K562 (cell line): ENCODE data around the gene MATCAP1. TPM values are rescaled to one million over a fixed set of nuclear protein-coding genes. Genes with fewer than 3 reads are reported as not detected.
A peak's percentile ranks its signal among the peaks of the same experiment; 100 is the strongest.

Experiments
- ATAC-seq: fragments of 200-7000 bp; cut with Tn5 transposase; 3 replicates; pipeline ENCODE4 v1.9.1; 2020; ENCODE audit warnings: moderate library complexity
- BruUV-seq: library from RNA; stranded (reverse); fragments of 400-500 nt; replicated peaks from 2 replicates; lab custom pipeline; 2021; lab: Mats Ljungman, UMichigan
- CTCF ChIA-PET: fragments of 300-600 bp; formaldehyde crosslinking; extraction: SDS; loops from one replicate; lab custom pipeline; 2021; ENCODE audit warnings: low intra/inter-chr PET ratio; lab: Yijun Ruan, JAX
- POLR2A ChIA-PET: fragments of 300-600, 350-650 bp; sonication (Branson Sonifier 250); formaldehyde crosslinking; extraction: SDS; loops from one replicate; lab custom pipeline; 2021; ENCODE audit warnings: antibody characterized with exemption, inconsistent platforms; lab: Yijun Ruan, JAX
- DNase-seq, 4 experiments: peaks; one replicate each; pipeline versions ENCODE4 v3.0.0 to v3.0.0-alpha.2; 2011 to 2018; ENCODE audit warnings: low spot score in 3 of 4, mixed read lengths in 3 of 4; ENCODE audit errors: extremely low read depth in 1 of 4
- FAIRE-seq: peaks from 2 replicates; lab custom pipeline; 2011; peaks lifted over from hg19 to GRCh38; lab: Jason Lieb, UNC
- H2AFZ ChIP-seq: 2 replicates; pipeline ENCODE4 v1.6.0; 2011; ENCODE audit warnings: low read depth, low read length, control low read depth, inconsistent platforms
- H3K27ac ChIP-seq: fragments of 200-600 bp; 3 replicates; pipeline ENCODE4 v1.8.0; 2011; ENCODE audit warnings: low read depth, mild to moderate bottlenecking, control low read depth, inconsistent platforms, low read length, moderate library complexity, mixed read lengths; ENCODE audit errors: extremely low read depth
- H3K27me3 ChIP-seq, 2 experiments: fragments of 300-600 bp in 1 of 2; 2 replicates in 1 of 2; 3 replicates in 1 of 2; pipeline versions ENCODE4 v1.6.0 to v1.8.0; 2011; ENCODE audit warnings: inconsistent platforms in 2 of 2, low read length in 2 of 2, mild to moderate bottlenecking in 1 of 2, mixed read lengths in 1 of 2, moderate library complexity in 1 of 2; ENCODE audit not compliant: control insufficient read depth in 2 of 2, insufficient read depth in 2 of 2
- H3K36me3 ChIP-seq: fragments of 300-600 bp; 3 replicates; pipeline ENCODE4 v1.8.0; 2011; ENCODE audit warnings: mild to moderate bottlenecking, low read length, inconsistent platforms; ENCODE audit not compliant: control insufficient read depth, insufficient read depth
- H3K4me1 ChIP-seq, 2 experiments: fragments of 200-600 bp in 1 of 2; replicated peaks in 1 of 2; 2 replicates in 1 of 2; 3 replicates in 1 of 2; pipeline versions ENCODE4 v1.5.1 to v1.8.0; 2011; ENCODE audit warnings: inconsistent platforms in 2 of 2, low read length in 2 of 2, mild to moderate bottlenecking in 1 of 2, mixed read lengths in 1 of 2, moderate library complexity in 1 of 2; ENCODE audit not compliant: control insufficient read depth in 2 of 2, insufficient read depth in 2 of 2
- H3K4me2 ChIP-seq: 2 replicates; pipeline ENCODE4 v1.6.1; 2011; ENCODE audit warnings: low read length, control low read depth, inconsistent platforms, mixed read lengths; ENCODE audit not compliant: insufficient read depth
- H3K4me3 ChIP-seq: fragments of 200-600 bp; sonication (generic), shearing (Covaris generic); 2 replicates; pipeline ENCODE4 v1.5.1; 2016; ENCODE audit warnings: control low read depth, inconsistent platforms
- H3K79me2 ChIP-seq: fragments of 200-600 bp; 3 replicates; pipeline ENCODE4 v1.8.0; 2011; ENCODE audit warnings: low read length, inconsistent platforms; ENCODE audit not compliant: control insufficient read depth, insufficient read depth
- H3K9ac ChIP-seq, 2 experiments: 2 replicates each; pipeline versions ENCODE4 v1.6.0 to v1.6.1; 2011; ENCODE audit warnings: low read depth in 2 of 2, low read length in 2 of 2, control low read depth in 1 of 2, inconsistent platforms in 1 of 2, mild to moderate bottlenecking in 1 of 2, mixed read lengths in 1 of 2; ENCODE audit not compliant: insufficient read depth in 1 of 2
- H3K9me1 ChIP-seq: one replicate; pipeline ENCODE4 v1.6.0; 2011; ENCODE audit warnings: inconsistent platforms, mild to moderate bottlenecking, low read length, moderate library complexity; ENCODE audit not compliant: control insufficient read depth, insufficient read depth
- H3K9me3 ChIP-seq: replicated peaks from 2 replicates; pipeline ENCODE4 v1.5.1; 2011; ENCODE audit warnings: low read depth, low read length, inconsistent platforms; ENCODE audit not compliant: control insufficient read depth, insufficient read depth
- H4K20me1 ChIP-seq: replicated peaks from 2 replicates; pipeline ENCODE4 v1.6.1; 2011; ENCODE audit warnings: low read length, inconsistent platforms, mixed read lengths; ENCODE audit not compliant: control insufficient read depth, insufficient read depth
- ATF2 ChIP-seq: sonication (generic); formaldehyde crosslinking; IDR thresholded peaks from 2 replicates; pipeline ENCODE4 v1.8.1; 2022; ENCODE audit warnings: missing genetic modification reagents
- HEY1 ChIP-seq: fragments of 250-450 bp; sonication (Bioruptor Pico); IDR thresholded peaks from 2 replicates; pipeline ENCODE4 v1.5.0; 2020; ENCODE audit warnings: mild to moderate bottlenecking, moderate library complexity, borderline replicate concordance
- HMGXB4 ChIP-seq: sonication (generic); formaldehyde crosslinking; IDR thresholded peaks from 2 replicates; pipeline ENCODE4 v1.8.1; 2023; ENCODE audit warnings: mild to moderate bottlenecking, missing genetic modification reagents
- KHSRP ChIP-seq: fragments of 450-650 bp; IDR thresholded peaks from 2 replicates; pipeline ENCODE4 v1.6.1; 2017
- RBFOX2 ChIP-seq: fragments of 200-400 bp; formaldehyde crosslinking; IDR thresholded peaks from 2 replicates; pipeline ENCODE4 v1.6.1; 2017; ENCODE audit warnings: low read depth, mild to moderate bottlenecking, low read length, moderate library complexity
- RBM25 ChIP-seq: fragments of 200-400 bp; formaldehyde crosslinking; IDR thresholded peaks from 2 replicates; pipeline ENCODE4 v1.6.1; 2018; ENCODE audit warnings: low read length, low read depth, moderate library complexity; ENCODE audit not compliant: severe bottlenecking
- ZNF121 ChIP-seq: sonication (generic); formaldehyde crosslinking; conservative IDR thresholded peaks from 2 replicates; pipeline ENCODE4 v1.8.0; 2022; ENCODE audit warnings: missing genetic modification reagents
- ZNF24 ChIP-seq: fragments of 450-650 bp; IDR thresholded peaks from 2 replicates; pipeline ENCODE4 v1.6.1; 2016
- WGBS: fragments of 100-300 bp; shearing (Covaris generic); methylation state at CpG from one replicate; pipeline ENCODE4 v1.1.6; 2016; ENCODE audit warnings: low coverage, mixed read lengths; ENCODE audit not compliant: insufficient coverage; ENCODE audit errors: missing lambda C conversion rate; 5-methylcytosine and 5-hydroxymethylcytosine counted together
- in situ Hi-C: fragments of 300-500 bp; cut with MboI; formaldehyde crosslinking; loops from 4 replicates; pipeline ENCODE4 v1.15.0; 2018; ENCODE audit warnings: inconsistent platforms, mixed read lengths
- intact Hi-C: fragments of 100-400 bp; cut with micrococcal nuclease; formaldehyde crosslinking; loops from 2 replicates; pipeline ENCODE4 v1.14.2; 2022
- polyA plus RNA-seq, 8 experiments: library from polyadenylated mRNA; depleted of rRNA in 4 of 8; stranded (reverse) in 5 of 8; unstranded in 3 of 8; fragments of >200 nt; fragmentation: Nextera tagmentation in 2 of 8; fragmentation: Illumina TruSeq in 1 of 8; extraction: Ambion mirVana in 2 of 8; extraction: Trizol in 1 of 8; gene quantifications; 2 replicates each; pipeline versions ENCODE4 v1.2.1 to v1.2.3, GENCODE V29; 2011 to 2014; ENCODE audit warnings: inconsistent platforms in 1 of 8, missing spikeins in 1 of 8
- total RNA-seq, 7 experiments: library from RNA; depleted of rRNA in 6 of 7; stranded (reverse); fragments of >200 nt in 6 of 7; fragmentation: Illumina TruSeq in 2 of 7; extraction: Trizol in 2 of 7; gene quantifications; 2 replicates each; pipeline versions ENCODE4 v1.2.1 to v1.2.3, GENCODE V29; 2011 to 2021; ENCODE audit warnings: low replicate concordance in 1 of 7

Gene MATCAP1
- total and polyA plus RNA-seq, 9 of the 15 experiments (the other 6 are each of a cell fraction or from before 2014, with no cell fraction given): 3.4 to 20.5 (median 10.3) TPM

- TF ChIP-seq HMGXB4 (CRISPR knock-in tag) (no peak), HEY1 (CRISPR knock-in tag) (no peak), ZNF24 (no peak)
Measured at GRCh38 chr16:67204076-67204475, 20.3 kb upstream of the MATCAP1 start (continued).

- no TSS peak for BruUV-seq
- POLR2A ChIA-PET: interaction anchor here (0.6 to 2.2 kb wide), 3 partner anchors 20 to 260 kb away, joined by 3 to 6 read pairs (median 3); partner anchors contain the start of gene MATCAP1
- ATAC-seq: no peak
- Histone ChIP-seq H2AFZ (no peak overlapping the region), H3K9ac (no peak overlapping the region), H3K79me2 (no peaks in the 10 kb centered on the region), H3K4me3 (no peak overlapping the region), H3K27ac (no peak overlapping the region), H3K9me1 (peaks cover 3% of the 10 kb centered on the region), H3K4me2 (no peak overlapping the region), H3K27me3 (no peaks in the 10 kb centered on the region)
- 95% methylated on average over 17 of the region's 23 CpGs for WGBS
- in situ Hi-C loops: no loop called here
- intact Hi-C loops: no loop called here
- TF ChIP-seq ATF2 (CRISPR knock-in tag) (no peak), ZNF121 (no peak), RBFOX2 (0 out of 2 replicates have a peak, but pooled peaks have one; percentile 11), RBM25 (no peak), KHSRP (no peak)
- TF ChIP-seq, all 486 proteins: peak for 1
- FAIRE-seq: no peak
- no peaks in the 10 kb centered on the region; the same call in 1 of the 2 replicates for H4K20me1 ChIP-seq
- H3K4me1 ChIP-seq: peaks cover 10 to 55% of the 10 kb centered on the region in 2 experiments; a peak in 4 of 5 replicates
- no peaks in the 10 kb centered on the region for H3K9me3 ChIP-seq
- peaks cover 62% of the 10 kb centered on the region; the same call in 2 of the 3 replicates for H3K36me3 ChIP-seq
- DNase-seq: peak in 1 of 4 experiments; percentile 23
- CTCF ChIA-PET: no interaction called here
Measured at GRCh38 chr16:67202956-67203493, 19.3 kb upstream of the MATCAP1 start.
